WTC11 (cell line): Measurements from ENCODE around the gene TJAP1. TPM values are rescaled to one million over a fixed set of nuclear protein-coding genes. Genes with fewer than 3 reads are reported as not detected.

Source experiments
- ATAC-seq: fragments of 200-7000 bp; cut with Tn5 transposase; 2 replicates; pipeline ENCODE4 v1.10.0; 2021; ENCODE audit warnings: mild to moderate bottlenecking, moderate library complexity
- CTCF ChIA-PET: fragments of 300-600 bp; sonication (Branson Sonifier 250); formaldehyde crosslinking; loops from one replicate; lab custom pipeline; 2021; ENCODE audit warnings: antibody characterized with exemption; lab: Charles Lee
- POLR2A ChIA-PET: fragments of 350-600 bp; sonication (Branson Sonifier 250); formaldehyde crosslinking; loops from one replicate; lab custom pipeline; 2021; ENCODE audit warnings: antibody characterized with exemption; lab: Charles Lee
- DNase-seq: peaks from one replicate; pipeline ENCODE4 v3.0.0; 2021; ENCODE audit warnings: low spot score
- H3K27ac Mint-ChIP-seq: 2 replicates; pipeline ENCODE4 v1.8.0; 2021; ENCODE audit warnings: mixed read lengths
- H3K27me3 Mint-ChIP-seq: 2 replicates; pipeline ENCODE4 v1.8.0; 2021; ENCODE audit warnings: low read depth, mild to moderate bottlenecking, moderate library complexity, mixed read lengths
- H3K36me3 Mint-ChIP-seq: 2 replicates; pipeline ENCODE4 v1.8.0; 2021; ENCODE audit warnings: mixed read lengths
- H3K4me1 Mint-ChIP-seq: 2 replicates; pipeline ENCODE4 v1.8.0; 2022; ENCODE audit warnings: mixed read lengths
- H3K4me3 Mint-ChIP-seq: 2 replicates; pipeline ENCODE4 v1.8.0; 2021; ENCODE audit warnings: mild to moderate bottlenecking, moderate library complexity, mixed read lengths
- H3K9me3 Mint-ChIP-seq: 2 replicates; pipeline ENCODE4 v1.8.0; 2021; ENCODE audit warnings: mixed read lengths
- ARID4B ChIP-seq: sonication (generic); formaldehyde crosslinking; IDR thresholded peaks from 2 replicates; pipeline ENCODE4 v1.8.0; 2023; ENCODE audit warnings: missing genetic modification reagents, mild to moderate bottlenecking, borderline replicate concordance
- CTCF ChIP-seq: fragments of 200-600 bp; IDR thresholded peaks from 2 replicates; pipeline ENCODE4 v1.8.0; 2022; ENCODE audit warnings: antibody characterized with exemption
- E2F4 ChIP-seq: sonication (generic); formaldehyde crosslinking; IDR thresholded peaks from 2 replicates; pipeline ENCODE4 v1.8.1; 2022; ENCODE audit warnings: low read depth, mild to moderate bottlenecking, moderate library complexity, missing genetic modification reagents, borderline replicate concordance
- HMGA2 ChIP-seq: fragments of 250-450 bp; sonication (Bioruptor Pico); IDR thresholded peaks from 2 replicates; pipeline ENCODE4 v1.4.0; 2021; ENCODE audit warnings: mild to moderate bottlenecking, moderate library complexity
- JUN ChIP-seq: sonication (generic); formaldehyde crosslinking; IDR thresholded peaks from 2 replicates; pipeline ENCODE4 v1.8.0; 2023; ENCODE audit warnings: mild to moderate bottlenecking, missing genetic modification reagents
- MYBL2 ChIP-seq: sonication (generic); formaldehyde crosslinking; IDR thresholded peaks from 2 replicates; pipeline ENCODE4 v1.8.1; 2023; ENCODE audit warnings: mild to moderate bottlenecking, moderate library complexity, missing genetic modification reagents
- NFE2L1 ChIP-seq: sonication (generic); formaldehyde crosslinking; IDR thresholded peaks from 2 replicates; pipeline ENCODE4 v1.8.1; 2023; ENCODE audit warnings: missing genetic modification reagents
- OVOL2 ChIP-seq: fragments of 250-450 bp; sonication (Bioruptor Pico); IDR thresholded peaks from 2 replicates; pipeline ENCODE4 v1.9.0; 2021; ENCODE audit warnings: mild to moderate bottlenecking, borderline replicate concordance
- PRDM15 ChIP-seq: sonication (generic); formaldehyde crosslinking; IDR thresholded peaks from 2 replicates; pipeline ENCODE4 v1.8.0; 2022; ENCODE audit warnings: missing genetic modification reagents
- RELA ChIP-seq: sonication (generic); formaldehyde crosslinking; IDR thresholded peaks from 2 replicates; pipeline ENCODE4 v1.8.1; 2022; ENCODE audit warnings: missing genetic modification reagents, mild to moderate bottlenecking, borderline replicate concordance
- RORB ChIP-seq: fragments of 250-450 bp; sonication (Bioruptor Pico); IDR thresholded peaks from 2 replicates; pipeline ENCODE4 v1.9.0; 2021; ENCODE audit warnings: mild to moderate bottlenecking
- ZNF263 ChIP-seq: sonication (generic); formaldehyde crosslinking; IDR thresholded peaks from 2 replicates; pipeline ENCODE4 v1.8.1; 2022; ENCODE audit warnings: low read depth, mild to moderate bottlenecking, moderate library complexity, missing genetic modification reagents
- ZNF423 ChIP-seq: fragments of 250-450 bp; sonication (Bioruptor Pico); IDR thresholded peaks from 2 replicates; pipeline ENCODE4 v2.1.2; 2022; ENCODE audit warnings: mild to moderate bottlenecking, moderate library complexity
- ZNF671 ChIP-seq: fragments of 250-450 bp; sonication (Bioruptor Pico); IDR thresholded peaks from 2 replicates; pipeline ENCODE4 v1.8.0; 2021; ENCODE audit warnings: mild to moderate bottlenecking
- total RNA-seq: library from RNA; stranded (reverse); gene quantifications from 3 replicates; pipeline ENCODE4 v1.2.3, GENCODE V29; 2021
- TF ChIP-seq, protein P1 (sequence below): fragments of 250-450 bp; sonication (Bioruptor Pico); IDR thresholded peaks from 2 replicates; pipeline ENCODE4 v1.9.0; 2021; ENCODE audit warnings: mild to moderate bottlenecking

TJAP1 gene
- total RNA-seq, 1 experiment from 2014 or later = 40.4 TPM

- TF ChIP-seq PRDM15 (no peak), JUN (CRISPR knock-in tag) (no peak), ARID4B (CRISPR knock-in tag) (no peak), RORB (no peak), ZNF671 (no peak)
Observed at GRCh38 chr6:43495409-43495941, 18.1 kb downstream of the TJAP1 start (continued).

- peak; percentile 73 for ATAC-seq
- TF ChIP-seq CTCF (peak; percentile 39; the same call in 1 of the 2 replicates), OVOL2 (CRISPR knock-in tag) (no peak)
Observed at GRCh38 chr6:43496370-43497128, 19.2 kb downstream of the TJAP1 start.

DNA sequence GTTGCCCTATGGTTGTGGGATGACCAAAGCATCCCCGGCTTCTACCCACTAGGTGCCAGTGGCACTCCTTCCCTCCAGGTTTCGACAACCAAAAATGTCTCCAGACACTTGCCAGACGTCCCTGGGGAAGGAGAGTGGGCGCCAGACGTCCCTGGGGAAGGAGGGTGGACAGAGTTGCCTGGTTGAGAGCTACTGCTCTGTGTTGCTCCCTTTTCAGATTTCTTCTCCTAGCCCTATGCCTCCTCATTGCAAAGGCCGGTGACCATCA lies 19.7 kb downstream of the TJAP1 start:
- Mint-ChIP-seq H3K4me1 (peaks cover 29% of the 10 kb centered on the region), H3K4me3 (no peak overlapping the region), H3K36me3 (peaks cover 26% of the 10 kb centered on the region), H3K9me3 (no peaks in the 10 kb centered on the region), H3K27me3 (no peaks in the 10 kb centered on the region)
- POLR2A ChIA-PET = interaction anchor here (1.1 kb wide), 1 partner anchor 10 kb away, joined by 5 read pairs; no protein-coding TSS in a partner anchor
- ATAC-seq = no peak
- TF ChIP-seq ZNF263 = no peak
- TF ChIP-seq MYBL2 = no peak
- no peak for TF ChIP-seq E2F4 (CRISPR knock-in tag)
- TF ChIP-seq HMGA2 (CRISPR knock-in tag) = no peak
- TF ChIP-seq RELA = no peak
- TF ChIP-seq, protein P1, sequence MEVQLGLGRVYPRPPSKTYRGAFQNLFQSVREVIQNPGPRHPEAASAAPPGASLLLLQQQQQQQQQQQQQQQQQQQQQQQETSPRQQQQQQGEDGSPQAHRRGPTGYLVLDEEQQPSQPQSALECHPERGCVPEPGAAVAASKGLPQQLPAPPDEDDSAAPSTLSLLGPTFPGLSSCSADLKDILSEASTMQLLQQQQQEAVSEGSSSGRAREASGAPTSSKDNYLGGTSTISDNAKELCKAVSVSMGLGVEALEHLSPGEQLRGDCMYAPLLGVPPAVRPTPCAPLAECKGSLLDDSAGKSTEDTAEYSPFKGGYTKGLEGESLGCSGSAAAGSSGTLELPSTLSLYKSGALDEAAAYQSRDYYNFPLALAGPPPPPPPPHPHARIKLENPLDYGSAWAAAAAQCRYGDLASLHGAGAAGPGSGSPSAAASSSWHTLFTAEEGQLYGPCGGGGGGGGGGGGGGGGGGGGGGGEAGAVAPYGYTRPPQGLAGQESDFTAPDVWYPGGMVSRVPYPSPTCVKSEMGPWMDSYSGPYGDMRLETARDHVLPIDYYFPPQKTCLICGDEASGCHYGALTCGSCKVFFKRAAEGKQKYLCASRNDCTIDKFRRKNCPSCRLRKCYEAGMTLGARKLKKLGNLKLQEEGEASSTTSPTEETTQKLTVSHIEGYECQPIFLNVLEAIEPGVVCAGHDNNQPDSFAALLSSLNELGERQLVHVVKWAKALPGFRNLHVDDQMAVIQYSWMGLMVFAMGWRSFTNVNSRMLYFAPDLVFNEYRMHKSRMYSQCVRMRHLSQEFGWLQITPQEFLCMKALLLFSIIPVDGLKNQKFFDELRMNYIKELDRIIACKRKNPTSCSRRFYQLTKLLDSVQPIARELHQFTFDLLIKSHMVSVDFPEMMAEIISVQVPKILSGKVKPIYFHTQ = no peak
- TF ChIP-seq ZNF423 (CRISPR knock-in tag) = no peak
- TF ChIP-seq NFE2L1 (CRISPR knock-in tag) = no peak
- TF ChIP-seq, all 79 proteins: peak for 0
- no peak overlapping the region for H3K27ac Mint-ChIP-seq
- CTCF ChIA-PET = interaction anchor here (0.8 to 7.2 kb wide), 25 partner anchors 9 to 268 kb away, joined by 3 to 75 read pairs (median 6); partner anchors contain the start of genes ABCC10, CRIP3, DLK2 and DNPH1
- DNase-seq = no peak

More at GRCh38 chr6:43496370-43497128, 19.2 kb downstream of the TJAP1 start:
- peaks cover 21% of the 10 kb centered on the region for H3K36me3 Mint-ChIP-seq
- H3K4me3 Mint-ChIP-seq = no peak overlapping the region
- H3K27me3 Mint-ChIP-seq = no peaks in the 10 kb centered on the region
- peaks cover 32% of the 10 kb centered on the region for H3K4me1 Mint-ChIP-seq
- ChIA-PET CTCF (interaction anchor here (0.6 to 7.2 kb wide), 49 partner anchors 9 to 314 kb away, joined by 3 to 75 read pairs (median 5); partner anchors contain the start of genes ABCC10, CRIP3, CUL9 and DLK2), POLR2A (interaction anchor here (1.1 kb wide), 1 partner anchor 10 kb away, joined by 5 read pairs; no protein-coding TSS in a partner anchor)
- peak overlapping the region; percentile 86; the same call in 1 of the 2 replicates for H3K27ac Mint-ChIP-seq
- peak; percentile 70 for DNase-seq
- no peaks in the 10 kb centered on the region for H3K9me3 Mint-ChIP-seq
